Endodermal cell (in vitro differentiated cells): ENCODE data around the gene SLC7A8. TPM values are rescaled to one million over a fixed set of nuclear protein-coding genes. Genes with fewer than 3 reads are reported as not detected.
A peak's percentile ranks its signal among the peaks of the same experiment; 100 is the strongest.

Experiments used
- DNase-seq: peaks from one replicate; pipeline ENCODE4 v3.0.0-alpha.2; 2017
- H3K27ac ChIP-seq: 2 replicates; pipeline ENCODE4 v1.5.1; 2013; ENCODE audit warnings: mild to moderate bottlenecking, low read depth, low read length, moderate library complexity
- H3K27me3 ChIP-seq: 2 replicates; pipeline ENCODE4 v1.6.1; 2013; ENCODE audit warnings: mild to moderate bottlenecking, low read length, moderate library complexity; ENCODE audit not compliant: insufficient read depth, control insufficient read depth, poor library complexity, severe bottlenecking
- H3K36me3 ChIP-seq: 2 replicates; pipeline ENCODE4 v1.7.0; 2013; ENCODE audit warnings: mild to moderate bottlenecking, low read length, moderate library complexity; ENCODE audit not compliant: control insufficient read depth, insufficient read depth
- H3K4me1 ChIP-seq: one replicate; pipeline ENCODE4 v1.7.0; 2013; ENCODE audit warnings: low read length; ENCODE audit not compliant: control insufficient read depth, insufficient read depth
- H3K4me3 ChIP-seq: 2 replicates; pipeline ENCODE4 v1.5.1; 2013; ENCODE audit warnings: mild to moderate bottlenecking, low read length, moderate library complexity
- H3K9ac ChIP-seq: 2 replicates; pipeline ENCODE4 v1.6.1; 2013; ENCODE audit warnings: mild to moderate bottlenecking, low read length, moderate library complexity; ENCODE audit not compliant: poor library complexity, severe bottlenecking; ENCODE audit errors: extremely low read depth
- H3K9me3 ChIP-seq: 2 replicates; pipeline ENCODE4 v1.6.1; 2013; ENCODE audit warnings: mild to moderate bottlenecking, low read length, moderate library complexity; ENCODE audit not compliant: control insufficient read depth
- H3K27ac Mint-ChIP-seq: 2 replicates; pipeline ENCODE4 v1.8.0; 2020; ENCODE audit warnings: mixed read lengths
- H3K27me3 Mint-ChIP-seq: 2 replicates; pipeline ENCODE4 v1.8.0; 2021; ENCODE audit warnings: mild to moderate bottlenecking, mixed read lengths; ENCODE audit not compliant: insufficient read depth
- H3K36me3 Mint-ChIP-seq: 2 replicates; pipeline ENCODE4 v1.8.0; 2020; ENCODE audit warnings: low read depth, mixed read lengths
- H3K4me1 Mint-ChIP-seq: 2 replicates; pipeline ENCODE4 v1.8.0; 2020; ENCODE audit warnings: mixed read lengths
- H3K4me3 Mint-ChIP-seq: 2 replicates; pipeline ENCODE4 v1.8.0; 2020; ENCODE audit warnings: mild to moderate bottlenecking, moderate library complexity, mixed read lengths
- H3K9me3 Mint-ChIP-seq: 2 replicates; pipeline ENCODE4 v1.8.0; 2020; ENCODE audit warnings: mild to moderate bottlenecking, mixed read lengths
- WGBS, 2 experiments: methylation state at CpG; one replicate each; pipeline versions ENCODE4 v1.1.5 to v1.1.7; 2013; ENCODE audit warnings: missing lambda C conversion rate in 2 of 2, mixed read lengths in 1 of 2; ENCODE audit not compliant: insufficient coverage in 1 of 2, insufficient read length in 1 of 2; 5-methylcytosine and 5-hydroxymethylcytosine counted together
- total RNA-seq, 2 donors: library from RNA; stranded (reverse); fragmentation: NEBNext Ultra II Directional in 1 of 2; extraction: Animal tissue kit (Norgen Biotek cat#: 25700) in 1 of 2; gene quantifications; 2 replicates in 1 of 2; 3 replicates in 1 of 2; pipeline ENCODE4 v1.2.1, GENCODE V29; 2021
- TF ChIP-seq, protein P1 (sequence below): fragments of 200-600 bp; sonication (generic); conservative IDR thresholded peaks from 2 replicates; pipeline ENCODE4 v1.5.0; 2021; ENCODE audit warnings: antibody characterized with exemption, mild to moderate bottlenecking

Gene SLC7A8
- total RNA-seq, 2 donors from 2014 or later, result 47.6 to 48.9 TPM

GRCh38 chr14:23175823-23176222 is 7.6 kb downstream of the SLC7A8 start:
- peaks cover 46% of the 10 kb centered on the region for H3K4me1 Mint-ChIP-seq
- Histone ChIP-seq H3K4me1 (peaks cover 10% of the 10 kb centered on the region), H3K27ac (no peak overlapping the region), H3K9ac (no peak overlapping the region), H3K27me3 (no peaks in the 10 kb centered on the region), H3K9me3 (no peaks in the 10 kb centered on the region), H3K4me3 (no peak overlapping the region), H3K36me3 (no peaks in the 10 kb centered on the region)
- WGBS, 2 experiments, result no CpG with 5 or more reads among the region's 1 CpG
- no peaks in the 10 kb centered on the region for H3K36me3 Mint-ChIP-seq
- TF ChIP-seq, protein P1, sequence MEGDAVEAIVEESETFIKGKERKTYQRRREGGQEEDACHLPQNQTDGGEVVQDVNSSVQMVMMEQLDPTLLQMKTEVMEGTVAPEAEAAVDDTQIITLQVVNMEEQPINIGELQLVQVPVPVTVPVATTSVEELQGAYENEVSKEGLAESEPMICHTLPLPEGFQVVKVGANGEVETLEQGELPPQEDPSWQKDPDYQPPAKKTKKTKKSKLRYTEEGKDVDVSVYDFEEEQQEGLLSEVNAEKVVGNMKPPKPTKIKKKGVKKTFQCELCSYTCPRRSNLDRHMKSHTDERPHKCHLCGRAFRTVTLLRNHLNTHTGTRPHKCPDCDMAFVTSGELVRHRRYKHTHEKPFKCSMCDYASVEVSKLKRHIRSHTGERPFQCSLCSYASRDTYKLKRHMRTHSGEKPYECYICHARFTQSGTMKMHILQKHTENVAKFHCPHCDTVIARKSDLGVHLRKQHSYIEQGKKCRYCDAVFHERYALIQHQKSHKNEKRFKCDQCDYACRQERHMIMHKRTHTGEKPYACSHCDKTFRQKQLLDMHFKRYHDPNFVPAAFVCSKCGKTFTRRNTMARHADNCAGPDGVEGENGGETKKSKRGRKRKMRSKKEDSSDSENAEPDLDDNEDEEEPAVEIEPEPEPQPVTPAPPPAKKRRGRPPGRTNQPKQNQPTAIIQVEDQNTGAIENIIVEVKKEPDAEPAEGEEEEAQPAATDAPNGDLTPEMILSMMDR, result no peak
- H3K27me3 Mint-ChIP-seq, result peaks cover 3% of the 10 kb centered on the region
- H3K27ac Mint-ChIP-seq, result no peak overlapping the region
- H3K9me3 Mint-ChIP-seq, result no peaks in the 10 kb centered on the region
- no peak overlapping the region for H3K4me3 Mint-ChIP-seq
- DNase-seq, result no peak

- Histone ChIP-seq H3K27ac (peak overlapping the region; percentile 58), H3K27me3 (no peaks in the 10 kb centered on the region), H3K9ac (no peak overlapping the region), H3K9me3 (no peaks in the 10 kb centered on the region), H3K4me3 (peak overlapping the region; percentile 41), H3K36me3 (no peaks in the 10 kb centered on the region), H3K4me1 (peaks cover 10% of the 10 kb centered on the region)
- peaks cover 39% of the 10 kb centered on the region for H3K4me1 Mint-ChIP-seq
- H3K27me3 Mint-ChIP-seq, result peaks cover 3% of the 10 kb centered on the region
- H3K4me3 Mint-ChIP-seq, result no peak overlapping the region
- 36 to 68% methylated on average over 3 to 6 of the region's 6 CpGs for WGBS, 2 experiments
- DNase-seq, result peak; percentile 53
- TF ChIP-seq, protein P1, result no peak
- no peaks in the 10 kb centered on the region for H3K36me3 Mint-ChIP-seq
- no peaks in the 10 kb centered on the region for H3K9me3 Mint-ChIP-seq
- peak overlapping the region; percentile 1 for H3K27ac Mint-ChIP-seq
These were observed 8.9 kb downstream of the SLC7A8 start for GRCh38 chr14:23174296-23175184.

DNA sequence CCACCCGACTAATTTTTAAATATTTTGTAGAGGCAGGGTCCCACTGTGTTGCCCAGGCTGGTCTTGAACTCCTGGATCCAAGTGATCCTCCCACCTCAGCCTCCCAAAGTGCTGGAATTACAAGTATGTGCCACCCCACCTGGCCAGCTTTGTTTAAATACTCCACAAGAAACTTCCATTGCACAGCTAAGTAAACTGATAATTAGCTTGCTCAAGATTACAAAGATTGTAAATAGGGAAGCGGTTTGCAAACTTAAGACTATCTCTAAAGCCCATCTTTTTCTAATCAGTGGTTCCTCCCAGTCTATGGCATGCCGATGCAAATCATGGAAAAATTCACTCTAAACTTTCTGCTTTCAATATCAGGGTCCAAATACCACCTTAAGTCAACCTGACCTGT is 9.7 kb downstream of the SLC7A8 start:
- Mint-ChIP-seq H3K27me3 (peaks cover 3% of the 10 kb centered on the region), H3K27ac (peak overlapping the region; percentile 1), H3K9me3 (no peaks in the 10 kb centered on the region), H3K4me1 (peaks cover 39% of the 10 kb centered on the region), H3K4me3 (no peak overlapping the region), H3K36me3 (no peaks in the 10 kb centered on the region)
- Histone ChIP-seq H3K9me3 (no peaks in the 10 kb centered on the region), H3K27me3 (no peaks in the 10 kb centered on the region), H3K36me3 (no peaks in the 10 kb centered on the region), H3K4me1 (peaks cover 10% of the 10 kb centered on the region), H3K27ac (no peak overlapping the region), H3K9ac (no peak overlapping the region), H3K4me3 (peak overlapping the region; percentile 41)
- WGBS, 2 experiments, result 58 to 75% methylated on average over 3 of the region's 3 CpGs
- no peak for DNase-seq
- TF ChIP-seq, protein P1, result no peak
